PC-3 (cell line): ENCODE data around the gene MRAS.

Experiments
- EZH2 ChIP-seq: fragments of 300-600 bp; sonication (generic); IDR thresholded peaks from one replicate; pipeline ENCODE4 v1.6.1; 2017; ENCODE audit warnings: antibody characterized with exemption, mild to moderate bottlenecking, low read length; ENCODE audit not compliant: unreplicated experiment
- EZH2phosphoT487 ChIP-seq: fragments of 300-600 bp; sonication (generic); IDR thresholded peaks from 2 replicates; pipeline ENCODE4 v1.6.1; 2018; ENCODE audit warnings: mild to moderate bottlenecking, antibody characterized with exemption, low read length, borderline replicate concordance
- TF ChIP-seq, protein P1 (sequence below): fragments of 300-600 bp; sonication (generic); conservative IDR thresholded peaks from 2 replicates; pipeline ENCODE4 v1.5.1; 2017; ENCODE audit warnings: antibody characterized with exemption, low read depth, mild to moderate bottlenecking, low read length

DNA sequence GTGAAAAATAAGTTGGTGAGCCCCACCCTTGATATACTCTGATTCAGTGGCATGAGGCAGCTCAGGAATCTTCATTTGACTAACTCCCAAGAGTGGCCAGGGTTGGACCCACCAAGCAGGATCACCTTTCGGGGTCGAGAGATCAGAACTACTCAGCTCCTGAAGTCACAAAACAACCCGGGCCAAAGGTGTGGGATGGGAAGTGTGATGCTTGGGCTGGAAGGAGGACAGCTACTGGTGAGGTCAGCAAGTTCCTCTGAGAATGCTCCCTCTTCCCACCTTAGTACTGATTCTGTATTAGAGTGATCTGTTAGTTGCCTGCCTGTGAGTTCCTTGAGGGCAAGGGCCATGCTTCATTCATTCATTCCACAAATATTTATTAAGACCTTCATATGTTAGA lies 101.1 kb downstream of the MRAS start:
- TF ChIP-seq, protein P1, sequence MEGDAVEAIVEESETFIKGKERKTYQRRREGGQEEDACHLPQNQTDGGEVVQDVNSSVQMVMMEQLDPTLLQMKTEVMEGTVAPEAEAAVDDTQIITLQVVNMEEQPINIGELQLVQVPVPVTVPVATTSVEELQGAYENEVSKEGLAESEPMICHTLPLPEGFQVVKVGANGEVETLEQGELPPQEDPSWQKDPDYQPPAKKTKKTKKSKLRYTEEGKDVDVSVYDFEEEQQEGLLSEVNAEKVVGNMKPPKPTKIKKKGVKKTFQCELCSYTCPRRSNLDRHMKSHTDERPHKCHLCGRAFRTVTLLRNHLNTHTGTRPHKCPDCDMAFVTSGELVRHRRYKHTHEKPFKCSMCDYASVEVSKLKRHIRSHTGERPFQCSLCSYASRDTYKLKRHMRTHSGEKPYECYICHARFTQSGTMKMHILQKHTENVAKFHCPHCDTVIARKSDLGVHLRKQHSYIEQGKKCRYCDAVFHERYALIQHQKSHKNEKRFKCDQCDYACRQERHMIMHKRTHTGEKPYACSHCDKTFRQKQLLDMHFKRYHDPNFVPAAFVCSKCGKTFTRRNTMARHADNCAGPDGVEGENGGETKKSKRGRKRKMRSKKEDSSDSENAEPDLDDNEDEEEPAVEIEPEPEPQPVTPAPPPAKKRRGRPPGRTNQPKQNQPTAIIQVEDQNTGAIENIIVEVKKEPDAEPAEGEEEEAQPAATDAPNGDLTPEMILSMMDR: no peak
- TF ChIP-seq EZH2 (no peak), EZH2phosphoT487 (no peak)
